ENCODE data around the gene ELP2.
A peak's percentile ranks its signal among the peaks of the same experiment; 100 is the strongest.
"Not testable (repeated sequence)": the region's sequence is repeated elsewhere in the genome, so short reads cannot be mapped to it uniquely, and the experiment has no call there.

Gene ELP2

GRCh38 chr18:36167692-36168218, 38.1 kb downstream of the ELP2 start:
- no peak for DNase-seq

DNA sequence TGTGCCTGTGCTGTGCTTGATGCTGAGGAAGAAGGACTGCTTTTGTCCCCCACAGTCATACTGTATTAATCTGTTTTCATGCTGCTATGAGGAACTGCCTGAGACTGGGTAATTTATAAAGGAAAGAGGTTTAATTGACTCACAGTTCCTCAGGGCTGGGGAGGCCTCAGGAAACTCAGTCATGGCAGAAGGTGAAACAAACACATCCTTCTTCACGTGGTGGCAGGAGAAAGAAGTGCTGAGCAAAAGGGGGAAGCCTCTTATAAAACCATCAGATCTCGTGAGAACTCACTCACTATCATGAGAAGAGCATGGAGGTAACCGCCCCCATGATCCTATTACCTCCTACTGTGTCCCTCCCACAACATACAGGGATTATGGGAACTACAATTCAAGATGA, 38.6 kb downstream of the ELP2 start:
- DNase-seq = not testable (repeated sequence)

DNA sequence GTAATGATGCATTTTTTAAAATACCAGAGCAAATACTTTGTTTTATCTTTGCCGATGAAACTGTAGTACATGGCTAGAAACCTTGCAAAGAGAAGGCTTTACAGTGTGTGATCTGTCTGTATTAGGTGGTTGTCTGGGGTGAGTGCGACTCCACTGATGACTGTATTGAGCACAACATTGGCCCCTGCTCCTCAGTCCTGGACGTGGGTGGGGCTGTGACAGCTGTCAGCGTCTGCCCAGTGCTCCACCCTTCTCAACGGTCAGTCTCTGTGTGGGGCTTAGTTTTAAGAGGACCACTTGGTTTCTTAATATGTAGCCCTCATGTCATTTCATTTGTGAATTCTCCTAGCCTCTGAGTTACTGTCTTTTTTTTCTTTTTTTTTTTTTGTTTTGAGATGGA, 40.2 kb downstream of the ELP2 start:
- DNase-seq = no peak

DNA sequence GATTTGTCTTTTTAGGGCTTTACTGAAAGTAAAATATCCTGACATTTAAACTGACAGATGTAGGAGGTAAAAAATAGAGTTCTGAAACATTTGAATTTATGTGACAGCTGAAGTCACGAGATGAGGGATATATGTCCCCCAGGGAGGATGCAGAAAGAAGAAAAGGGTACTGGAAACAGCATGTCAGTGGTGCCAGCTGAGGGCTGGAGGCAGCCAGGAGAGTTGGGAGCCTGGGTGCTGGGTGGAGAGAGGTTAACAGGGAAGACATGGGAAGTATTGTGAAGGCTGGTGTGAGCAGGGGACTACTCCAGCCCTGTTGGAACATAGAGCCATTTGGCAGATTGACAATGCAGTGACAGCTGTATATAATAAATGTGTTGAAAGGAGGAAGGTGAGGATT, 45.8 kb downstream of the ELP2 start:
- no peak for DNase-seq

GRCh38 chr18:36176177-36176584, 46.5 kb downstream of the ELP2 start:
- no peak for DNase-seq

GRCh38 chr18:36176711-36177110, 47.0 kb downstream of the ELP2 start:
- no peak for DNase-seq

GRCh38 chr18:36177913-36178312, 48.2 kb downstream of the ELP2 start:
- no peak for DNase-seq

- DNase-seq = no peak
These were observed 50.1 kb downstream of the ELP2 start for GRCh38 chr18:36179562-36180355.

DNA sequence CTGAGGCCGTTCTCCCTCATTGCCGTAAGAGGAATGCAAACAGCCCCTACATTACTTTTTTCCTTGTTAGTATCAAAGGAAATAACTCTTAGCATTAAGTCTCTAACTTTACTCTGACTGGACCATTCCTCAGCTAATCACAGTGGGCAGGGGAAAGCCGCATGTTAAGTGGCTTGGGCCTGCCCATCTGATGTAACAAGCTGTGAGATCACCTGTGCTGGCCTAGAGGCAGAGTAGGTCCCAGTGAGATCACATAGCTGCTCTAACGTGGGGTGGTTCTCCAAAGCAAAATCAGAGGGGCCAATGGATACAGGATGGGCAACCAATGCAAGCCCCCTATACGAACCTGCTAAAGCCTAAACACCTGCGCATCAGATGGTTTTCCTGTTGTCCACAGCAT, 51.7 kb downstream of the ELP2 start:
- no peak for DNase-seq

DNA sequence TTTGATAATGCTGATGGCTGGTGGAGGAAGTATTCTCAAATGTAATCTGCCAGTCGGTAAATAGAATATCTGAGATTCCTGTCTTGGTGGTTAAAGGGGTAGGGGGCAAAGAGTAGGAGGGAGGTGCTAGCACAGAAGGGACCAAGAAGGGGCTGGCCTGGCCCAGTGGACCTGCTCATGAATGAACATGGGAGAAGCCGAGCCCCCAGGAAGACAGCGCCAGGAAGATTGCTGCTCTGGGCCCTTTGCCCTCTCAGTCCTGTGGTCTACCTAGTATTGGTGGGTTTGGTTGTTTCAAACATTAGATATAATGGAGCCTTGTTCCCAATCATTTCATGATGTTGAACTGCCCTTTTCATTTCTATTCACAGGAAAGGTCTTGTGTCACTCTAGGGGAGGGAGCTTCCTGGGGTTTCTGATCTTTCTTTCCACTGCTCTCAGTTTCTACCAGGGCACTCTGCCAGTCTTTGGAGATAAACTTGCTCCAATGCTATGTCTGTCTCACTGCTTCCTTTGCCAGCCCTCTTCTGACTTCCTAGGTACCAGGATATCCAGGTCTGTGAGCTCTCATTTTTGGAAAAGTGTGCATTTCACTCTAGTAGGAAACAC, 52.3 kb downstream of the ELP2 start:
- DNase-seq = no peak

DNA sequence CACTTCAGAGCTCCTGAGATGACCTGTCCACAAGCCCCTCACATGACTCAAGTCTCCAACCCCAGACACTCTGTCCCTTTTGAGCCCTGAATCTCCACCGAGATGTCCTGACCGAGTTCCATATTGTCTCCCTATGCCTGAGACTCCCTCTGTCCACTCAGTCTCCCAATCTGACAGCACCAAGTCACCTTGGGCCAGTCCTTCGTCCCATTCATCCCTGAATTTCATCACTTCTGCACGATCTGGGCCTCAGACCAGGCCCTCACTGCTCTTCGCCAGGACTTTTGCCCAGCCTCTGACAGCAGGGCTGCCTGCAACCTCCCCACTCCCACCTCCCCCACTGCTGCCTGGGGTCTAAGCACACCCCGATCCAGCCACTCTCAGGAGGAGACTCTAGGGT, 53.3 kb downstream of the ELP2 start:
- DNase-seq = no peak

GRCh38 chr18:36183987-36184386, 54.3 kb downstream of the ELP2 start:
- no peak for DNase-seq

DNA sequence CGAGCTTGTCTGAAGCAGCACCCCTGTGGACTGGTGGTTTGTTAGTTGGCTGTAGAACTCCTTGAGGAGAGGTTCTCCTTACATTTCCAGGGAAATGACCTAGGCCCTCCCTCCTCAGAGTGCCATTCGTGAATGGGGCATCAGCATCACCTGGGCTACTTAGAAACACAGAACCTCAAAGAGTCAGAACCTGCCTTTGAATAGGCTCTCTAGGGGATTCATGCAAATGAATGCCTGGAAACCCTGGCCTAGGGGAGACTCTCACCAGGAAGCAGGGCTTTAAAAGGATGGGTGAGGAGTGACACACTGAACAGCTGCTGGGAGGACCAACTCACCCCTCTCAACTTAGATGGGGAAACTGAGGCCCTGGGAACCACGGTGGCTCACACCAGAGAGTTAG, 55.5 kb downstream of the ELP2 start:
- DNase-seq = no peak

GRCh38 chr18:36185901-36186460, 56.3 kb downstream of the ELP2 start:
- DNase-seq = no peak

- DNase-seq = no peak
These were observed 56.9 kb downstream of the ELP2 start for GRCh38 chr18:36186461-36187192.

GRCh38 chr18:36187193-36187825, 57.6 kb downstream of the ELP2 start, which contains the start of gene MOCOS:
Gene MOCOS (plus strand): TSS chr18:36187497. CDS start chr18:36187540, 43 bp downstream.
- DNase-seq = no peak

- DNase-seq = peak; percentile 67
These were observed 58.4 kb downstream of the ELP2 start for GRCh38 chr18:36187826-36188721.

DNA sequence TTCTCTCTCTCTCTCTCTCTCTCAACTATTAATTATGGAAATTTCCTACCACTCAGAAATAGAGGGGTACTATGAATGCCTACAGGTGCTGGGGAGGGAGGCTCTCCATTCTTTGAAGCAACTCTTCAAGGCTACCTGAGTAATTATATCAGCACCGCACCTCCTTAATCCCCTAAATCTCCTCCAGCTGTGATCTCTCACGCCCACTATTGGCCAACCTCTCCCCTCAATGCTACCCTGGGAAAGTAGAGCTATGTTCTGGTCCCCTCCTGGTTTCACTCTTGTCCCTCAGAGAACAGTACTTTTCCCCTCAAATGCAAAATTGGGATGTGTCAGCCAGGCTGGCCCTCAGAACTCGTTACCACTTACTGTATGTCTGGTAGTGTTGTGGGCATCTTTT, 59.2 kb downstream of the ELP2 start:
- no peak for DNase-seq

DNA sequence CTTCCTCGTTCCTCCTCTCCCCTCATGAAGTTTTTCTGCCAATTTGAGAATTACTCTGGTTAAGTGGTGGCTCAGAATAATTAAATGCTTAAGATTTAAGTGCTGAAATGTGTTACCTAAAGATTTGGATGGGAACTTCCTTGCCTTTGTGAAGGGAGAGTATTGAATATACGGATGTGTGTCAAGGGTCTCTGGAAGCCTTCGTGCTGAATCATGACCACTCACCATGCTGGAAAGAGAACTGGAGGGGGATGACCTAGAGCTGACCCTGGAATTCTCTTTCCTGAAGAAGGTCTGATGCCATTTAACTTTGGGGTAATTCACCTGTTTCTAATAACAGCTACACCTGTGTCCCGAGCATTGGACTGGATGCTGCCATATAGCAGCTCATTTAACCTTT, 59.8 kb downstream of the ELP2 start:
- DNase-seq = no peak

DNA sequence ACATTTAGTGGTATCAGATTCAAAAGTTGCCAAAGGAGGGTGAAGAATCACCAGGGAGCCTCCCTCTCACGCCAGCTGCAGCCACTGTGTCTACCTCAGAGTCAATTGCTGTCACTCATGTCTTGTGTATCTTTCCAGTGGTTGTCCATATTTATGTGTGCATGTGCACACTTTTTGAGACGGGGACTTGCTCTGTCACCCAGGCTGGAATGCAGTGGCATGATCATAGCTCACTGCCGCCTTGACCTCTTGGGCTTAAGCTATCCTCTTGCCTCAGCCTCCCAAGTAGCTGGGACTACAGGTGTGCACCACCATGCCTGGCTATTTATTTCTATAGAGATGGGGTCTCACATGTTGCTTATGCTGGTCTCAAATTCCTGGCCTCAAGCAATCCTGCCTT, 61.6 kb downstream of the ELP2 start:
- no peak for DNase-seq

DNA sequence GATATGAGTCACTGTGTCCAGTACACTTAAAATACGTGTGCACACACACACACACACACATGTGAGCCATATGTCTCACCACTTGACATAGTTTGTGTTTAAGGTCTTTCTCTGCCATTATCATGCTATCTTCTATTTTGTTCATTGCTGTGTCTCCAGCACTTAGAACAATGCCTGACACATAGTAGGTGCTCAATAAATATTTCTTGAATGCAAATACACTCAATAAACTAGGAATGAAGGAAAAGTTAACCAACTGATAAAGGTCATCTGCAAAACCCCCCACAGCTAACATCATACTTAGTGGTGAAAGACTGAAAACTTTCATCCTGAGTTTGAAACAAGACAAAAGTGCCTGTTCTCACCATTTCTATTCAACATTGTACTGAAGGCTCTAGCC, 62.0 kb downstream of the ELP2 start:
- no peak for DNase-seq
